Neutrophil (primary cell): ENCODE measurements around the gene CMTM8.
"Not testable (repeated sequence)": the region's sequence is repeated elsewhere in the genome, so short reads cannot be mapped to it uniquely, and the experiment has no call there.

Source experiments
- H3K27ac ChIP-seq: fragments of 200-600 bp; sonication (generic); 2 replicates; pipeline ENCODE4 v1.5.1; 2016; ENCODE audit warnings: mild to moderate bottlenecking, moderate library complexity
- H3K27me3 ChIP-seq: fragments of 200-600 bp; sonication (generic); 2 replicates; pipeline ENCODE4 v1.6.0; 2016; ENCODE audit warnings: mild to moderate bottlenecking
- H3K36me3 ChIP-seq: fragments of 200-600 bp; sonication (generic); 2 replicates; pipeline ENCODE4 v1.5.1; 2017
- H3K4me1 ChIP-seq, 2 experiments: fragments of 200-600 bp in 1 of 2; sonication (generic) in 1 of 2; 1 replicate in 1 of 2; 2 replicates in 1 of 2; pipeline versions ENCODE4 v1.5.1 to v1.6.1; 2013 to 2016; ENCODE audit warnings: low read depth in 1 of 2, low read length in 1 of 2, mild to moderate bottlenecking in 1 of 2, moderate library complexity in 1 of 2; ENCODE audit not compliant: control insufficient read depth in 1 of 2, insufficient read depth in 1 of 2
- H3K4me3 ChIP-seq, 2 experiments: fragments of 200-600 bp in 1 of 2; sonication (generic) in 1 of 2; 1 replicate in 1 of 2; 2 replicates in 1 of 2; pipeline ENCODE4 v1.5.1; 2013 to 2016; ENCODE audit warnings: low read depth in 1 of 2, low read length in 1 of 2, mild to moderate bottlenecking in 1 of 2, moderate library complexity in 1 of 2
- H3K9me3 ChIP-seq: fragments of 200-600 bp; sonication (generic); 2 replicates; pipeline ENCODE4 v1.5.1; 2016
- TF ChIP-seq, protein P1 (sequence below): fragments of 200-600 bp; sonication (generic); IDR thresholded peaks from 2 replicates; pipeline ENCODE4 v1.5.1; 2016; ENCODE audit warnings: antibody characterized with exemption

Gene CMTM8, protein sequence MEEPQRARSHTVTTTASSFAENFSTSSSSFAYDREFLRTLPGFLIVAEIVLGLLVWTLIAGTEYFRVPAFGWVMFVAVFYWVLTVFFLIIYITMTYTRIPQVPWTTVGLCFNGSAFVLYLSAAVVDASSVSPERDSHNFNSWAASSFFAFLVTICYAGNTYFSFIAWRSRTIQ

DNA sequence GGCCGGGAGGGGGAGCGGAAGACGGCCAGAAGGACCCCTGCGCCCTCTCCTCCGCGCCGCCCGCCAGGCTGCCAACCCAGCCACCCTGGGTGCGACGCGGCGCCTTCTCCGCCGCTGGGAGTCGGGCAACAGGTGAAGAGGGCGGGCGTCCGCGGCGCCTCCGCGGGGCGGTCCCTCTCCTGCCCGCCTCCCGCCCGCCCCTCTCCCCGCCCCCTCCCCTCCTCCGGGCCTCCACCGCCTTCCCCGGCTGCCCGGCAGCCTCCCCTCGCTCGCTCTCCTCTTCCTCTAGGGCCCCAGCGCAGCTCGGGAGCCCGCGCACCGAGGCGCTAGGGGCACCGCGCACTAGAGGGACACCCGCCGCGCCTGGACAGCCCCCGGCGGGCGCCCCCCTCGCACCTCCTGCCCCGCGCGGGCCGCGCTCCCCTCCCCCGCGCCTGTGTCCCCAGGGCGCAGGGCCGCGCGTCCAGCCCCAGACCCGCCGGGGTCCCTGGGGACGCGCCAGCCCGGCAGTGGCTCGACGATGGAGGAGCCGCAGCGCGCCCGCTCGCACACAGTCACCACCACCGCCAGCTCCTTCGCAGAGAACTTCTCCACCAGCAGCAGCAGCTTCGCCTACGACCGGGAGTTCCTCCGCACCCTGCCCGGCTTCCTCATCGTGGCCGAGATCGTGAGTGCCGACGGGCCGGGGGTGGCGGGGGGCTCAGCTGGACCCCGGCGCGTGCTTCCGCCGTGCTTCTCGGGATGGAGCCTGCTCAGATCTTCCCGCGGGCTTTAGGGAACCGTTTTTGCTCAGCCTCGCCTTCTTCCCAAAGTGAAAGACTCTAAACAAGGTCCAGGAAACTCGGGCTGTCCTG lies at the start of gene CMTM8:
Gene CMTM8 (plus strand): TSS at position 228 of the 854 bp plus-strand sequence. CDS start 293 bp downstream, at position 521.
- no peaks in the 10 kb centered on the region for H3K9me3 ChIP-seq
- TF ChIP-seq, protein P1, sequence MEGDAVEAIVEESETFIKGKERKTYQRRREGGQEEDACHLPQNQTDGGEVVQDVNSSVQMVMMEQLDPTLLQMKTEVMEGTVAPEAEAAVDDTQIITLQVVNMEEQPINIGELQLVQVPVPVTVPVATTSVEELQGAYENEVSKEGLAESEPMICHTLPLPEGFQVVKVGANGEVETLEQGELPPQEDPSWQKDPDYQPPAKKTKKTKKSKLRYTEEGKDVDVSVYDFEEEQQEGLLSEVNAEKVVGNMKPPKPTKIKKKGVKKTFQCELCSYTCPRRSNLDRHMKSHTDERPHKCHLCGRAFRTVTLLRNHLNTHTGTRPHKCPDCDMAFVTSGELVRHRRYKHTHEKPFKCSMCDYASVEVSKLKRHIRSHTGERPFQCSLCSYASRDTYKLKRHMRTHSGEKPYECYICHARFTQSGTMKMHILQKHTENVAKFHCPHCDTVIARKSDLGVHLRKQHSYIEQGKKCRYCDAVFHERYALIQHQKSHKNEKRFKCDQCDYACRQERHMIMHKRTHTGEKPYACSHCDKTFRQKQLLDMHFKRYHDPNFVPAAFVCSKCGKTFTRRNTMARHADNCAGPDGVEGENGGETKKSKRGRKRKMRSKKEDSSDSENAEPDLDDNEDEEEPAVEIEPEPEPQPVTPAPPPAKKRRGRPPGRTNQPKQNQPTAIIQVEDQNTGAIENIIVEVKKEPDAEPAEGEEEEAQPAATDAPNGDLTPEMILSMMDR = no peak

DNA sequence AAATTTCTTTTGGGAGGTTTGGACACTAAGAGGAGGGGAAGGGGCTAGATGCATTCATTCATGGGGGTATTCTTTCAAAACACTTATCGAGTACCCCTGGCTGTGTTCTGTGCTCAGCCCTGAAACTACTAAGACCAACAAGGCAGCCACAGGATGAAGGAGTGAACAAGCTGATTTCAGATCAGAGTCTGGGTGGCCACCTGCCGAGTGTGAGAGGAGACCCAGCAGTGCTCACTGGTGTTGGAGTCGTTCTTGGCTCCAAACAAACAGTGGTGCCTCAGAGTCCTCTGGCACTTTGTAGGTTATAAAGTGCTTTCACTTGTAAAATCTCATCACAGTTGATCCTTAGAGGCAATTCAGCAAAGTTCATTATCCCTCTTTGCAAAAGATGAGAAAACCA lies 48.8 kb upstream of the CMTM8 start:
- TF ChIP-seq, protein P1 = no peak

More for the DNA sequence above, at the start of gene CMTM8:
- Histone ChIP-seq H3K27me3 (peaks cover 56% of the 10 kb centered on the region), H3K27ac (no peak within 1 kb of the TSS), H3K4me1 (peaks cover 10 to 17% of the 10 kb centered on the region in 2 experiments), H3K4me3 (peak within 1 kb of the TSS; percentile 59 to 78), H3K36me3 (no peaks in the 10 kb centered on the region)

DNA sequence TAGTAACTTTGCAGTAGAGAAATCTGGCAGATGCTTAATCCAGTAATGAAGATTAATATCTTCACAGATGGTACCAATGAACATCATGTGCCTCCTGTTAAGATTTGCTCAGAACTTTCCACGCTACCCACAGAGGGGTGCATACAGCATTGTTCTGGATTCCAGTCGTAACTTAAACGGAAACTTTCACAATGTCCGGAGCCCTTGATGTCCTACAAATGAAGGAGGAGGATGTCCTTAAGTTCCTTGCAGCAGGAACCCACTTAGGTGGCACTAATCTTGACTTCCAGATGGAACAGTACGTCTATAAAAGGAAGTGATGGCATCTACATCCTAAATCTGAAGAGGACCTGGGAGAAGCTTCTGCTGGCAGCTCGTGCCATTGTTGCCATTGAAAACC lies 47.9 kb upstream of the CMTM8 start:
- not testable (repeated sequence) for H3K27ac ChIP-seq, H3K9me3 ChIP-seq, H3K4me3 ChIP-seq, H3K27me3 ChIP-seq, H3K4me1 ChIP-seq, H3K36me3 ChIP-seq

More for the DNA sequence above, 48.8 kb upstream of the CMTM8 start:
- Histone ChIP-seq H3K4me3 (no peak overlapping the region), H3K4me1 (no peaks in the 10 kb centered on the region), H3K36me3 (no peaks in the 10 kb centered on the region), H3K27me3 (peaks cover 6% of the 10 kb centered on the region), H3K27ac (no peak overlapping the region), H3K9me3 (no peaks in the 10 kb centered on the region)

DNA sequence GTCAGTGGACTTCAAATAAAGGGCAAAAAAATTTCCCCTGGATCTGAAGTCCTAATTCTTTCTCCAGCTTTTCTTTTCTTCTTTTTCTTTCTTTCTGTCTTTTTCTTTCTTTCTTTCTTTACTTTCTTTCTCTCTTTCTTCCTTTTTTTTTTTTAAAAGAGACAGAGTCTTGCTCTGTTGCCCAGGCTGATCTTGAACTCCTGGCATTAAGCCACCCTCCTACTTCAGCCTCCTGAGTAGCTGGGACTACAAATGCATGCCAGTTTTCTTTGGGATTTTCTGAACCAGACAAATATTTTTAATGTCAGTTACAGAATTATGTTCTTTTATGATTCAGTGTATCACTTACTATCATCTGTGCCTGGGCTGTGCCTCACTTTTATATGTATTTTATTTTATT lies 45.4 kb upstream of the CMTM8 start:
- Histone ChIP-seq H3K27ac (no peak overlapping the region), H3K4me1 (no peaks in the 10 kb centered on the region), H3K36me3 (no peaks in the 10 kb centered on the region), H3K9me3 (no peaks in the 10 kb centered on the region), H3K27me3 (peaks cover 6% of the 10 kb centered on the region), H3K4me3 (no peak overlapping the region)
- TF ChIP-seq, protein P1 = no peak

DNA sequence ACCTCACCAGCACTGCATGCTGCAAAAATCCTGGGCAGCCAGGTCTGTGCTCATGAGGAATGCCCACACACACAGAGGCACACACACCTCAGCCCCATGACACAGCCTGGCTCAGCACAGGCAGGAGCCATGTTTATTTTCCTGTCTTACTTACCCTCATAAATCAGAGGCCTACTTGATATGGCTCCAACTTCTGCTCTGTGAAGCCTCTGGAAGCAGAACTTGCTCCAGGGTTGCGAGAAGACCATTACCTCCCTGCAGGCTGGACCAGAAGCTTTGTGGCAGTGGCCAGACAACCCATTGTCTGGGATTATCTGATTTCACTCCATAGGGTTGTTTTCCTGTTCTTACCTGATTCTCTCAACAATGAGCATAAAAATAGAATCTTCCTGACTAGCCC lies 43.8 kb upstream of the CMTM8 start:
- Histone ChIP-seq H3K36me3 (no peaks in the 10 kb centered on the region), H3K27ac (no peak overlapping the region), H3K27me3 (peaks cover 6% of the 10 kb centered on the region), H3K4me3 (no peak overlapping the region), H3K9me3 (no peaks in the 10 kb centered on the region), H3K4me1 (no peaks in the 10 kb centered on the region)
- TF ChIP-seq, protein P1 = no peak

DNA sequence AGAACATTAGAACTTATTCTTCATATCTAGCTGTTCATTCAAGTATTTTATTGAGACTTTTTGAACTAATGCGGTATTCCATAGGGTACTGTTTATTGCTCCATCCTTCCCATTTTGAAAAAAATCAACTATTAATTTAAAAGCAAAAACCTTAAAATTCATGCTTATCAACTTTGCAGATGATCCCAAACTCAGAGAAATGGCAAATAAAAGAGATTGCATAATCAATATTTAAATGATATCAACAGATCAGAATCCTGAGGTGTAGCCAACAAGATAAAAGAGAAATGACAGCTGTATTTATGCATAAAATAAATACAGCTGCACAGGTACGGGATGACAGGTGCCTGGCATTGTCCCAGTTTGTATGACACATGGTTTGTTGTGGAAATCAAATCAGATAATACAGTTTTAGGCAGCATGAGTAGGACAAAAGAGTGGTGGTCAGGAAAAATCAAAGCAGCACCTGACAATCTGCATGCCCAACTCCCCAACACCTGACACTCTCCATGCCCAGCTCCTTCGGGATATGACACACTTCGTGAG lies 42.4 kb upstream of the CMTM8 start:
- Histone ChIP-seq H3K4me3 (no peak overlapping the region), H3K27me3 (no peaks in the 10 kb centered on the region), H3K4me1 (no peaks in the 10 kb centered on the region), H3K27ac (no peak overlapping the region), H3K9me3 (no peaks in the 10 kb centered on the region), H3K36me3 (no peaks in the 10 kb centered on the region)
- TF ChIP-seq, protein P1 = no peak
